HG02884 (cell line): Measurements from ENCODE around the gene PRPH2.
"Not testable (repeated sequence)": the region's sequence is repeated elsewhere in the genome, so short reads cannot be mapped to it uniquely, and the experiment has no call there.

ENCODE experiments used
- ATAC-seq: cut with Tn5 transposase; IDR thresholded peaks from one replicate; pipeline ENCODE4 v1.9.1; 2021; ENCODE audit warnings: mild to moderate bottlenecking, moderate library complexity; ENCODE audit not compliant: unreplicated experiment

PRPH2 gene

DNA sequence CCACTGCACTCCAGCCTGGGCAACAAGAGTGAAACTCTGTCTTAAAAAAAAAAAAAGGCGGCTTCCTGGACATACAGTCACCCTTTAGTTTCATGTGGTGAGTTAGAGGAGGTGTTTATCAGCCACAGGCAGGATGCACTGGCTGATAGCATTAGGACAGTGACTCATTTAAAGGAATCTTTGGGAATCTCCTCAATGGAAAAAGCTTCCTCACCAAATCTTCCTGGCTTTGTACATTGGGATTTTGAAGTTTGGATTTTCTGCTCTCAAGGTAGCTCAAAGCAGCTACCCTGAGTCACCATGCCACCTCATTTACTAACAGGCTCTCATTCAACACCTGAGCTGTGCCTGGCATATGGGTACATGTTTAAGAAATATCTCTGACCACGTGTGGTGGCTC is 20.2 kb downstream of the PRPH2 start:
- ATAC-seq = no peak

DNA sequence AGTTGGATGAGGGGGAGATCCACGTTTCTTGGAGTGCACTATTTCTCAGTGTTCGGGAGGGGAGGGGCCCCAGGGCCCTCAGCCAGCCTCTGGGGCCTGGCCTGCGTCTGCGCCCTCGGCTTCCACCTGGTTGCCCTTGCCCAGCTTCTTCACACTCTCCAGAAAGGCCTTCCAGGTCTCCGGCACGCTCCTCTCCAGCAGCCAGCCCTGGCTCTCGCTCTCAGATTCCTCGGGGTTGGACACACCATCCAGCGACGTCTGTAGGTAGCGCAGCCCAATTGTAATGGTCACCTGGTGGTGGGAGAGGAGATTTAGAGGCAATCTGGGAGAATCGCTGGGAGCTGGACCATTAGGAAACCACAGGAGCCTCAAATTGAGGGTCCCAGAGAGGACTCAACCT is 24.2 kb downstream of the PRPH2 start:
- ATAC-seq = no peak

DNA sequence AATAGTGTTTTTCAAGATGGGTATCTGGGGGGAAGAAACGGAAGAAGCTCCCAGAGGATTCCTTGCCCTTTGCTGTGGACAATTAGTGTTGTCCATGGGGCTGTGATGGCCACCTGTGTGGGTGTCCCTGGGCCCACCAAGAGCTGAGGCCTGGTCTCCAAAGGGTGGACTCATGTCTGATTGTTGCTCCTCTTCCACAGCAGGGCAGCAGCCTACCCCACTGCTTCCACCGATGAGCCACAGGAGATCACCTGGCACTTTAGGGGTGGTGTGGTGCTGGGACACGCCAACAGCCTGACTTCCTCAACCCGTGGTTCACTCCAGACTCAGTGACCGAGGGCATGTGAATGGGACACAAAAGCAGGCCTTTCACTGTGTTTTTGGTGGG is 25.1 kb downstream of the PRPH2 start:
- no peak for ATAC-seq

DNA sequence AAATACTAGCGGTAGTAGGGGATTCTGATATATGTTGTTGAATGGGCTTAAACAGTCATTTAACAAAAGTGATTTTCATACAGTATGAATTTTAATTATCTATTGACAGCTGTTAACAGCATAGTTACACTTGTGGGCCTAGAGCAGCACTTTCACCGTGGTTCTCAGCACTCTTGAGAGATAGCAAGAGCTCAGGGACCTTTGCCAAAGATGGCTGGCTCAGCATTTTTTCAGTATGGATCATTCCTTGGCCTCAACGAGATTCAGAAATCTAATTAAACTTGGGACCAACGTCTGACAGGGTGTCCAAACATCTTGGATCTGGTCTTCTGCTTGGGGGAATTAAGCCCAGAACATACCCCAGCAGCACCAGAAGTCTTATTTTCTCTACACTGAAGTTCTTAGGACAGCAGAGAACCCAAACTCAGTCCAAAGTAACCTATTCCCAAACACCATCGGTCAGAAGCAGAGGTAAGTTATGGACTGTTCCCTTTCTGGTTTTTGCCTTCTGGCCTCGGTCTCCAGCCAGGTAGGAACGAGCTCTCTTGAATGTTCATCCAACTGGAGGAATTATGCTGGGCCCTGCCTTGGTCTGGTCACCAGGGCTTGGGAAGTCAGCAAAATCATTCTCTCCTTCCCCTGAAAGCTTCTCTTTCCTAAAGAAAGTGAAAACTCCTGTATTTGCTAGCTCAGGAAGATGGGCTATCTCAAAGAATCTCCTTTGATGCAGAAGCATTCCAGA is 25.7 kb downstream of the PRPH2 start:
- no peak for ATAC-seq

DNA sequence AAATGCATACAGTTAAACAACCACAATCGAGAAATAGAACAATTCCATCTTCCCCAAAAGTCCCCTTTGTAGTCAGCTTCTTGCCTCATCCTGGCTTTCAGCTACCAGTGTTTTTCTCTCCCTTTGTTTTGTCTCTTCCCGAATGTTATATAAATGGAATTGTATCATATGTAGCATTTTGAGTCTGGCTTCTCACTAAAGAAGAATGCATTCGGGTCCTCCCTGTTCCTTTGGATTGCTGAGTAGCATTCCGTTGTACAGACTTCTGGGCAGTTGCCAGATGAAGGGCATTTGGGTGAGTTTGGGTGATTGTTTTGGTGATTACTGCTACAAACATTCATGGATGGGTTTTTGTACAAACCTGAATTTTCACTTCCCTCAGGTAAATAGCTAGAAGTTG is 27.8 kb downstream of the PRPH2 start:
- ATAC-seq = no peak

DNA sequence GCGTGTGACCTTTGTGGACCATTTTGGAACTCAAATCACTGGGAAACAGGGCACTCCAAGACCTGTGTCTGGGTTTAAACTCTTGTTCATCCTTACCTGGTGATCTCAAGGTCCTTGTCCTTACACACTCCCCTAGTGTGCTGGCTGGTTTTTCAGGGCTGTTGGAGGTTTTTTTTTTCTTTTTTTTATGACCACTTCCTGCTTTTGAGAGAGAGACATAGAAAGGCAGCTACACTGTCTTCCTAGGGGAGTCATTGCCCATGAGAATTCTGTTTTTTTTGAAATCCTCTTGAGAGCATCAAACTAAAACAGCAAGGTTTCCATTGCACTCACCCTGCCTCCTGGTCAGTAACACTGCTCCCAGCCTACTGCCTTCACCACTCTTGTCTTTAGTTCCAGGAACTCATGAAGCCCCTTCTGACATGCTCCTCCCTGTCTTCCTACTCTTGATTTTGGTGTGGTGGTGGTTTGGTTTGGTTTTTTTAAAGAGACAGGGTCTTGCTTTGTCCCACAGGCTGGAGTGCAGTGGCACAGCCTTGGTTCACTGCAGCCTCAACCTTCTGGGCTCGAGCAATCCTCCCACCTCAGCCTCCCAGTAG is 28.6 kb downstream of the PRPH2 start:
- no peak for ATAC-seq

DNA sequence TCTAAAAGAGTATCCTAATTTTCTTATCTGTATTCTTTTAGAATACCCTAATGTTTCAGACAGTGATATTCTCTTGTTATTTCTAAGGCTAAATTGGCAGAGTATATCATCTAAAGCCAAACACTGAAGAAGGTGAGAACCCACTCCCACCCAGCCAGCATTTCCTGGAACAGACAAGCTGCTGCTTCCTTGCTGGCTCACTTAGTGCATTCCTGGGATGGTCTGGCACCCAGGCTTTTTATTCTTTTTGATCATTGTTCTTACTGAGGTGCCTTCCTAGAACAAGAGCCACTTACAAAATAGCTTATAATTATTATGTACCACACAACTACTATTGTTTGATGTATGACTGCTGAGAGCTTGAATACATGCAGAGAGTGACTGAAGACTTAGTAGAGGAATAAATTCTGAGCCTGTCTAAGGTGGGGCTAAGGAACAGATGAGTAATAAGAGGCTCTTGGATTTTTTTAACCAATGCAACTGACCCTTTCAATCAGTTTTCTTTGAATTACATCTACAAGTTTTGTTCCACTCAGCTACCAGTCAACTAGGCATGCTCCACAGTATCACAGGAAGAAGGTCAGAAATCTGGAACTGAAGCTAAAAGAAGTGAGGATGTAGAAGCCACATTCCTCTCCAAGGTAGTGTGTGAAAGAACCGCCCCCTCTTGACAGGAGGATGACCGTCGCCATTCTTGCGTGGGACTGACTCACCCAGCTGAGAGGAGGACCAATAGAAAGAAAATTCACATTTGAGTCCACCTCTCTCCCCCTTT is 30.1 kb downstream of the PRPH2 start:
- ATAC-seq = no peak

DNA sequence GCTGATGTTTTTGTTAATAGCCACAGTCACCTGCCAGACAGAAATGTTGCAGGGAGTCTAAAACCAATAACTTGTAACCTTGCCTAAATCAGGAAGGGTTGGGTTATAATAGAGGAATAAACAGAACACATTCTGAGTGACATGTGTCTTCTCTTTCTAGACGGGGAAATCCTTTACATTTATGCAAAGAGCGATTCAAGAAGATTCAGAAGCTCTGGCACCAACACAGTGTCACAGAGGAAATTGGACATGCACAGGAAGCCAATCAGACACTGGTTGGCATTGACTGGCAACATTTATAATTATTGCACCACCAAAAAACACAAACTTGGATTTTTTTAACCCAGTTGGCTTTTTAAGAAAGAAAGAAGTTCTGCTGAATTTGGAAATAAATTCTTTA is 31.5 kb downstream of the PRPH2 start:
- no peak for ATAC-seq

DNA sequence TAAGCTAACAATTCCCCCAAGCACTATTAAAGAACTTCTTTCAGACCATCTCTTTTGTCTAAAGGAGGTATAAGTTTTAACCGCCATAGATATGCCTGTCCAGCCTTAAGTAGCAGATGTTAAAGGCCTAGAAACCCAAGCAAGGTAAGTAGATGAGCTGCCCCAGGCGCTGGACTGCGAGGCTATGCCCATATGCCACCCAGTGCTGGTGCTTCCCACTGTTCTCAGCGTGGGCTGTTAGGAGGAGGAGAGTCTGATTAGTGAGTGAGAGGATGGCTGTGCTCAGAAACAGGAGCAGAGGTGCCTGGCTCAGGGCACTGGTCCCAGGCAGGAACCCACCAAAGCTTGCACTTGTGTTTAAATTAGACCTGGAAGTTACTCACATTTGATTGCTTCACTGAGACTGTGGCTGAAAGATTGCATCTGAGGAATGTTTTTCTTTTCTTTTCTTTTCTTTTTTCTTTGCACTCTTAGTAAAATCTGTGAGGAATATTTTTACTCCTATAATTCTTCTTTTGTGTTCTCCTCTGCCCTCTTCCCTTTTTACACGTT is 32.2 kb downstream of the PRPH2 start:
- no peak for ATAC-seq

DNA sequence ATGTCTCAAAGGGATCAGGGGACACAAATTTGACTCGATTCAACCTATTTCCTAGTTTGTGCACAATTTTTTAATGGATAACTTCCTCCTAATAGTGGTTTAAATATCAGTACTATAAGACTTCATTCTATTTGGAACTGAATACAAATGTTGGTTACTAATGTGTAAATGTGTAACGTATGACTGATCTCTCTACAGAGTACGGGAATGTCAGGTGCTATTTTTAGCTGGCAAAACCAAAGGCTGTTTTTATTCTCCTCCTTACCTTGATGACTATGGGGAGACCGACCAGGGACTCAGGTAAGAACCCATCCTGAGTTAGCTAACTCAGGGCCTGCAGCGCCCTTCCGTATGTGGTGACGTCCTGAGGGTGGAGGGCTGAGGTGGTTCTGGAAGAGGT is 33.0 kb downstream of the PRPH2 start:
- no peak for ATAC-seq

DNA sequence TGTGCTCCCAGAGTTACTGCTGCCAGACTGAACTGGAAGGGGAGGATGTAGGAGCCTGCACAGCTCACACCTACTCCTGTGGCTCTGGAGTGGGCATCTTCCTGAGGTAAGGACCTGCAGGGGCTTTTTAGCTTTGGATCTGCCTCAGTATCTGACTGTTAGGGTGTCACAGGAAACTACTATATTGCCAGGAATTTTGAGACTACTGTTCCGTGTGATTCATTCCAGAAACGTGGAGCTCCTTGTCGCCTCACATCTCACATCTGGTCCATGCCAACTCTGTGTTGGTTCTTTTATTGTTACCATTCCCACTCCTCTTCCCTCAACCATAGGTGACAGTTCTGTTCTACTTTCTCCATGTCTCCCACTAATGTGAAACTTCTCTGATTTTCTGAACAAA is 34.1 kb downstream of the PRPH2 start:
- ATAC-seq = no peak

DNA sequence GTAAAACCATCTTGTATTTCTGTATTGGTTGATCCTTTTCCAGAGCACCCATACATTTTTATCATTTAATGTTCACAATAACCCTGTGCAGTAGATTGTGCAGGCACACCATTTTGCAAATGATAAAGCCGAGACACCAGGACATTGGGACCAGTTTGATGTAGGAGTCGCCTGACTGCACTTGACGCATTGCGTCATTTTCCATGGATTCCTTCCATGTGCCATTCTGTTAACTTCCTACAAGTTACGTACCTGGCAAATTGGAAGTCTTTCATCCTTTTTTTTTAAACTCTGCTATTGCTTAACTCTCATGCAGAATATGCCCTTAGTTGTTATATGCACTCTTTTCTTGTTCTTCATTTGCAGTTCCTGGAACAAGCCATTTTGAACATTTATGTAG is 43.0 kb downstream of the PRPH2 start:
- ATAC-seq = no peak

DNA sequence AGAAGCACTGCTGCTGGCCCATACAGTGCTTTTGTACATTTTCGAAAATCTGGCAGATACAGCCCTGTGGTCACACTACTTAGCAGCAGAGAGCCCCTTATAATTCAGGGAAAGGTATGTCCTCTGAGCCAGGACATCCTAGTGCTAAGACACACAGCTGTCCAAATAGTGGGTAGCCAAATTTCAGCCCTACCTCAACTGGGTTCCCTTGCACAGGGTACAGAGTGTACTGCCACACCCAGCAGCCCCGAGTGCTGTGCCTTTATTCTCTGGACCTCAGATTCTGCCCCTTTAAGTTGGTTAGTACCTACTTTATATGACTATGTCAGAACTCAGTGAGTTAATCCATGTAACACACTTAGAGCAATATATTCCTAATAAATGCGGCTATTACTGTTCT is 47.6 kb downstream of the PRPH2 start:
- no peak for ATAC-seq

DNA sequence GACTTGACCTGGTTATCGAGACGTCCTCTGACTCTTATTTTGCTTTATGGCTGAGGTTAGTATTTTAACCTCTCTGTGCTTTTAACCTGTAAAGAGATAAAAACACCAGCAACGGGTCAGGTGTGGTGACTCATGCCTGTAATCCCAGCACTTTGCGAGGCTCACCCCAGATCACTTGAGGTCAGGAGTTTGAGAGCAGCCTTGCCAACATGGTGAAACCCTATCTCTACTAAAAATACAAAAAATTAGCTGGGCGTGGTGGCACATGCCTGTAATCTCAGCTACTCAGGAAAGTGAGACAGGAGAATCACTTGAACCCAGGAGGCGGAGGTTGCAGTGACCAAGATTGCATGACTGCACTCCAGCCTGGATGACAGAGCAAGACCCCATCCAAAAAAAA is 48.0 kb downstream of the PRPH2 start:
- ATAC-seq = not testable (repeated sequence)

DNA sequence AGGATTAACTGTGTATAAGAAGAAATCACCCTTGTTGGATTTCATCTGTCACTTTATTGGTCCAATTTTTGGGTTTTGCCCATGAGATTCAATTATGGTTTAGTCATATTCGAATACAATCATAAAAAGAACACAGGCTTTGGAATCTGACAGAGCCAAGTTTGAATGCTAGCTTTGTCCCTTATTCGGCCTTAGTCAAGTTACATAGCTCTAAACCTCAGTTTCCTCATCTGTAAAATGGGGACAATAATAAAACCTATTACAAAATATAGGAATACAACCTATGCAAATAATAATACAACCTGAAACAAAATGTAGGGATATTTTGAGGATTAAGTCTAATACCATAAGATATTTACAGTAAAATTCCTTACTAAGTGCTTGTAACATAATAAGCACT is 57.7 kb downstream of the PRPH2 start:
- no peak for ATAC-seq

DNA sequence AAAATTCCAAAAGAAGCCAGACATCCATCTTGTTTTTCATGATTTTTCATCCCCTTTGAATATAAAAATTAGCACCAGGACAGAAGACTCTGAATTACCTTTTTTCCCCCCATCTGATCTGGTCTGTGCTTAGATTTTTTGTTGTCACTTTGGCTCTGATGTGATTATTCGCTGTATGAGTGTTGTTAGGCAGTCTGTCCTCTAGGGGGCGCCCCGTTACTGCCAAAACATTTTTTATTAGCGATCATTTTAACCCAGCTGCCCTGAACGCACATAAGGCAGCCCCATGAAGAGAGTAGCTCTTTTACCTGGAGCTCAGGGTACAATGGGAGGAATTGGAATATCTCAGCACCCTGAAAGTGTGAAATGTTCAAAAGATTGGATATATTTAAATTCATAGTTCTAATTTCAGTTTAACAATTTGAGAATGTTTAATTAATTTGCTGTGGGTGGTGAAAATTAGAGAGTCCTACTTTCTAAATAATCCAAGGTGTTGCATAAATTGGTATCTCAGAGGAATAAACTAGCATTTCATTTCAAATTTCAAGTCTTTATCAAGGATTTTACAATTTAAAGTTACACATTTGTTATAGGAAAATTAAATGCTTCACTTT is 60.8 kb downstream of the PRPH2 start:
- no peak for ATAC-seq

DNA sequence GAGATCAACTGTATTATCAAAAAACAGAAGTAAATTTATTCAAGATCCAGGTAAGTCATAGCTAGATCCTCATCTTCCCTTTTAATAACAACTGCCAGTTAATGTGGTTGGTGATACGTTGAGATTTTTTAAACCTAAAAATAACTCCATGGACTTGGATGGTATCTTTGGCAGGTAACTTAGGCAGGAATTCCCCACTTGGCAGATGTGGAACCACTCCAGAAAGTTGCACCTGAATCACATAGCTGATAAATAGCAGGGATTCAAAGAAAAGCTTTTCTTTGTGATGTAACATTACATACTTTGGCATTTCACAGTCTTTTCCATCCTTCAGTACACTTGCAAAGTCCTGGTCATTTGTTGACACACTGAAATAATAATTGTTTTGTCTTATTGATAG is 62.6 kb downstream of the PRPH2 start:
- no peak for ATAC-seq

DNA sequence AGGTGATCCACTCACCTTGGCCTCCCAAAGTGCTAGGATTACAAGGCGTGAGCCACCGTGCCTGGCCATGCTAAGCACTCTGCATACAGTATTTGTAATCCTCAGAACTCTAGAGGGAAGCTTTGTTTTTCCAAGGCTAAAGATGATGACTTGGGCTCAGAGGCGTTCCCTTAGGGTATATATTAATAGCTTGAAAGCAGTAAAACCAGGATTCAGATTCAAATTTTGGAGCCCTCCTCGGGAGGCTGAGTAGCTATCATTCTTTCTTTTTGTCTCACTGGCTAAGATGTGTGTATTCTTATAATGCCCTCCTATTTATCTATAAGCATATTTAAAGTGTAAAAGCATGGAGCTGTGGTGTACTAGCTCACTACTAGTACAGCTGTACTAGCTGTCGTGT is 68.5 kb downstream of the PRPH2 start:
- ATAC-seq = no peak

DNA sequence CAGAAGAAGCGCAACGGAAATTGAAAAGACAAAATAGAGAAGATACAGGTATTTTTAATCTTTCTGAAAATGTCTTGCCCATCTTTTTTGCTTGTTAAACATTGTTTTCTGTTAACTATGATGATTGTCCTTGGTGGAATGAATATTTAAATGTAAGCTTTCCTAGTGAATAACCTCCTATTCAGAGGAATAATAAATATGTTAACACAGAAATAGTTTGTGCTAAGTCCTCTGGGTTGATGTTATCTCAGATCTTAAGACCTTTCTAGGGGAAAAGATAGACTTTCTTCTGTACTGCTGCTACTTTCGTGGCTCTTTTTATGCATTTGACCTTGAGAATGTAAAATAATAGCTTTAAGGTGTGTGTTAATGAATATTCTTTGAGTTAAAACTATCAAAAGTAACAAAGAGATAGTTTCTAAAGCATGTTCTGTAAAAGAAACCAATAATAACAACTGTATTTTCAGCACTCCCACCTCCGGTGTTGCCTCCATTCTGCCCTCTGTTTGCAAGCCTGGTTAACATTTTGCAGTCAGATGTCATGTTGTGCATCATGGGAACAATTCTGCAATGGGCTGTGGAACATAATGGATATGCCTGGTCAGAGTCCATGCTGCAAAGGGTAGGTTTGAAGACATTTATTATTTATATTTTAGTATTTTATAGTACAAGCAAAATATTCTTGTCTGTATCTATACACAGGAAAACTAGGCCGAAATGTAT is 70.2 kb downstream of the PRPH2 start:
- no peak for ATAC-seq
